GM21737 (cell line): ENCODE results near the gene IER5.
"Not testable (repeated sequence)": the region's sequence is repeated elsewhere in the genome, so short reads cannot be mapped to it uniquely, and the experiment has no call there.

Experiments
- ATAC-seq: cut with Tn5 transposase; IDR thresholded peaks from one replicate; pipeline ENCODE4 v1.9.1; 2021; ENCODE audit warnings: mild to moderate bottlenecking, moderate library complexity; ENCODE audit not compliant: unreplicated experiment

IER5 gene

DNA sequence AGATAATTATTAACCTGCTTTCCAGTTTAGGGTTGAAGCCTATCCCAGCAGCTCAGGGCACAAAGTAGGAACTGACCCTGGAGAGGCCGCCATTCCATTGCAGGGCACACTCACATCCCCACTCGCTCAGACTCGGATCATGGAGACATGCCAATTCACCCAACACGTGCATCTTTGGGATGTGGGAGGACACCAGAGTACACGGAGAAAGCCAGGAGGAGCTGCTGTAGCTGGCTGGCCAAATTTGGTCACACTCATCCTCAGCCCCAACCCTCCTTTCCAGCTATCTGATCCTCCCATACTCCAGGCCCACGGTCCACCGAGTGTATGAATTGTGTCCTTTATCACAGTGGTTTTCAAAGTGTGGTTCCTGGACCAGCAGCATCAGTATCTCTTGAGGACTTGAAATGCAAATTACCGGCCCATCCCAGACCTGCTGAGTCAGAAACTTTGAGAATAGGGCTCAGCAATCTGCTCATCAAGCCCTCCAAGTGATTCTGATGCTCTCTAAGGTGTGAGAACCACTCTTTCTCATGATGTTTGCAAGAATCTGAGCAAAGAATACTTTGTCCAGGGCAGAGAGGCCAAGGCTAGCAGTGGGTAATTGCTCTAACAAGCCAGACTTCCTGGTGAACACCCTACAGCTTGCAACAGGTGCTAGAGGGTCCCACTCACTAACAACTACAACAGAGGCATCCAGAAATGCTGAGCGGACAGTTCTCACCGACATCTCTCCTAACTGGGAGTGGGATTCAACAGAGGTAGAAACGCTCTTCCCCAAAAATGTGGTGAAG is 26.3 kb downstream of the IER5 start:
- ATAC-seq: no peak

DNA sequence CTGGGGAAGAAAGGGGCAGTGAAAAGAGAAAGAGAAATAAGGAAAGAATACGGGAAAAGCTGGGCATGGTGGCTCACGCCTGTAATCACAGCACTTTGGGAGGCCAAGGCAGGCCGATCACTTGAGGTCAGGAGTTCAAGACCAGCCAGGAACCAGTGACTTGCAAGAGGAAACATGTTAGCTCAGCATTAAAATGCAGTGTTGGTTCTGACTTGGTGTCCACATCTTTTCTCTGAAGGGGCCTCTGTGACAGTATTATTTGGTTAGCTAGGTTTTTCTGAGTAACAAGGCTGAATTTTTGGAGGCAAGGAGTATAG is 26.8 kb downstream of the IER5 start:
- ATAC-seq: no peak

DNA sequence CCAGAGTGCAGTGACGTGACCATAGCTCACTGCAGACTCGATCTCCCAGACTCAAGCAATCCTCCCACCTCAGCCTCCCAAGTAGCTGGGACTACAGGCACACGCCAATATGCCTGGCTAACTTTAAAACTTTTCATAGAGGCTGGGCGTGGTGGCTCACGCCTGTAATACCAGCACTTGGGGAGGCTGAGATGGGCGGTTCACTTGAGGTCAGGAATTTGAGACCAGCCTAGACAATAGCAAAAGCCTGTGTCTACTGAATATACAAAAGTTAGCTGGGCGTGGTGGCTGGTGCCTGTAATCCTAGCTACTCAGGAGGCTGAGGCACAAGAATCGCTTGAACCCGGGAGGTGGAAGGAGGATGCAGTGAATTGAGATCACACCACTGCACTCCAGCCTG is 27.5 kb downstream of the IER5 start:
- ATAC-seq: not testable (repeated sequence)

DNA sequence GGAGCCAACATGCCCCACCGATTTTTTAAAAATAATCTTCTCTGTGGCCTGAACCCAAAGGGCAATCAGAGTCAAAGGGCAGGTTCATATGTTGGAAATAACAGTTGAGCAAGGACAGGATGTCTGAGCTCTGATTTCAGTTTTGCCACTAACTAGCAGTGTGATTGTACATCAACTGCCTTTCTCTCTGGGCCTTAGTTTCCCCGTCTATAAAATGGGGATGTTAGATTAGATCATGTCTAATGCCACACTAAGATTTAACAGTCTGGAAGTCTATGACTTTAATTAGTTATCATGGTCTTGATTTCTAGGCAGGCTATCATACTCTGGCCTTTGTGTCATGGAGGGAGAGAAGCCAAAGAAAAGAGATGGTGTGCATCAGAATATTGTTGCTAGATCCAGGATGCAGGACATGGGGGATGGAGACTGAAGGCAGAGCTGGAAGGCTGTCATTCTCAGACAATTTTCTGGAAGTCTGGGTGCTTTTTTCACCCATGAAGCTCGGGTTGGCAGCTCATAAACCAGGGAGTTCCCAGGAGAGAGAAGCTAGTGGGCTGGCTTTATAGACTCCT is 28.4 kb downstream of the IER5 start:
- no peak for ATAC-seq

DNA sequence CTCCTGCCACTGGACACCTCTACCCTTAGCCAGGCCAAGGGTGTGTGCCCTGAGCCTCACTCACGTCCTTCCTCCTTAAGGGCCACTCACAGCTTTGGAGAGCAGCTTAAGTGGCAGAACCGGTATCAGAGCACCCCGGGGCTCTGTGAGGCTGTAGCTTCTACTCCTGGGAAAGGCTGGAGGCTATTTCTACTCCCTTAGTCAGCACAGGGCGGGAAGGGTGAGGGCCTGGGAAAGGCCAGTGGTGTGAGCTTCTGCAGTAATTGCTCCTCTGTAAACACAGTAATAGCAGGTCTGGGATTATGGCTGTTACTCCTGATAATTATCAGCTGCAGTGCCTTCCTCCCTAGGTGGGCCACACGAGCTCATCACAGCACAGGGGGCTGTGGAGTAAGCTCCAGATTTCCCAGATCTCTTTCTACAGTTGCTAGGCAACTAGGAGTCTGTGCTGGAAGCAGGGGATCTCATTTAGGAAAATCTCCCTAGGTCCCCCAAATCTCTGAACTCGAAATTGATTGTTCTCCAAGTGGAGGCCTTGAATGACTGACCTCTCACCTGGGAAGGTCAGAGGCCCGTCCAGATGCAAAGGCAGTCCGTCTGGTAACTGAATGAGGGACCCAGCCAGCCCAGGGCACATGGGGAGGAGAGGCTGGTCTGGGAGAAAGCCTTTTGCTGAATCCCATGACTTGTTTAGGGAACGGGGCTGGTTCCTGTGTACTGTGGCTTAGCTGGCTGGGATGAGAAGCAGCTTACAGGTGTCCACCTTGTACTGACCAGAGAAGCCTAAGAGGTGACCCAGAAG is 29.3 kb downstream of the IER5 start:
- no peak for ATAC-seq

DNA sequence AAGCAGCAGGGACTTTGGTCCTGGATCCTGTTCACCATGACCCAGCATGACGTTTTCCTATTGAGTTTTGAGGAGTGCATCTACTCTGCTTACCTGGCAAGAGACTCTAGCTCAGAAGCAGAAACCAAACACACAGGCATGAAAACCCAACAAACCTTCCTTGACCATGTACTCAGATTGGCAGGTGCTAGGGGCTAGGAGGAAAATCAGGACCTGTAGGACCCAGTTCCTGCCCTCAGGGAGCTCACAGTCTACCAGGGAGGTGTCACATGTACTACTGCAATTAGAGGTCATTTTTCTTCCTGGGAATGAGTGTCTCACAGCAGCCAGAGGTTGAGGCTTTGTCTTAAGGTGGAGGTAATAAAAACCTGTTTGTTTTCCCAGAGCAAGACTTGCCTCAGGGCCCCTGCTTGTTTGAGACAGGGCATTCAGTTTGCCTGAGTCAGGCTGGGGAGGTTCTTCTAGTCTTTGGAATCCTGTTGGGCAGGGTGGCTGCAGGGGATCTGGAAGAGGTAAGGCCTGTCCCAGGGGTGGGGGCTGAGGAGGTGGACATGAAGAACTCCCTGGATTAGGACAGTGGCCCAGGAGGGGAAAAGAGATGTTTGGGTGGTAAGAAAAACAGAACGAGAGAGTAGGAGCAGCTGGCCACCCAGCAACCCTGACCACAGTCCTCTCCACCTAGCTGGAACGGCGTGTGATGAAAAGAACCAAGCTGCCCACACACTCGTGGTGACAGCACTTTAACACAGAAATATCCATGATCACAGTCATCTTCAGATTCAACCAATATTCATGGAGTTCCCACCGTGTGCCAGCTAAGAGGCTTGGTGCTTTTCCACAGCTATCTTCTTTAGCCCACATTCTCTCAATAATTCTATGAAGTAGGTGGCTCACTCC is 30.8 kb downstream of the IER5 start:
- no peak for ATAC-seq

DNA sequence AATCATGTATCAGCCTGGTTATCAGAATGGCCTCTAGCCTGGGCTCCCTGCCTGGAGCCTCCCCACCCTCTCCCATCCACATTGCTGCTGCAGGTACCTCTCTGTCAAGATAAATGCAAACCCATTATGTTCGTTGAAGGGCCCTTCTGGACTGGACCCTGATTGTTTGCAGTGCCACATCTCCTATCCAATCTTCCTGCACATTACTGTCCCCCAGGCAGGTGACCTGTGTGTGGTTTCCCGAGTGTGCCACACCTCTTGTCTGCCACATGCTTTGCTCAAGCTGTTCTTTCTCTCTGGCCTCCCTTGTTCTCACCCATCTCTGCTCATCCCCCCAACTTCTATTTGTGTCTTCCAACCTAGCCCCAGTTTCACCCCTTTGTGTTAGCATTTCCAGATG is 32.4 kb downstream of the IER5 start:
- no peak for ATAC-seq

DNA sequence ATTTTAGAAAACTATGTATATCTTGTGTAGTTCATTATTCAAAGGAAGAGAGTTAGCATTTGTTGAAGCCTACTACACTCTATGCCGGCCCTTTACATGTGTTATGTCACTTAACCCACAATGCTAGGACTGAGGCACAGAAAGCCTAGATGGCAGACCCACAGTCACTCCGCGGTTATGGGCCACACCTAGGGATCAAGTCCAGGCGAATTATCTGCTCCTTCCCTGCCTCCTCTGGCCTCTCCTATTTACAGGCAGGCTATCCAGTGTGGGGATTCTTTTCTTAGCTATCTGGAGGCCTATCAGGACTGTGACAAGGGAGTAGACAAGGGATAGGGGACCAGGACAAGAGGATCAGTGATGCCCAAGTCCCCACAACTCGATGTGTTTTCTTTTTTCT is 33.0 kb downstream of the IER5 start:
- no peak for ATAC-seq

DNA sequence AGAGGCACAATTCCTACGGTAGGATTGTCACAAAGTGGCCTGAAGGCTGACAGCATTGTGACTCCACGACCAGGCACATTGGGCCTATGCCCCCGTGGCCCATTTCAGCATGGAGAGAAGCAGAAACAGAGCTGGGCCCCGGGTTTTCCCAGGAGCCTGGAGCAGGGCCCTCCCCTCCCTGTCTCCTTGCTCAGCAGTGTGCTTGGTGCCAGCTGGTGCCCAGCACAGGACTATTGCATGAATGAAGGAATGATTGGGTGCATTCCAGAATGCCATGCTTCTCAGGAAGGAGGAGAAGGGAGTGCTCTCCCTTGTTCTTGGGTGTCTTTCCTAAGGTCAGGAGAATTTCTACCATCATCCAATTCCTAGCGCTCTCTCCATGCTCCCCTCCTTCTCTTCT is 33.7 kb downstream of the IER5 start:
- ATAC-seq: no peak

DNA sequence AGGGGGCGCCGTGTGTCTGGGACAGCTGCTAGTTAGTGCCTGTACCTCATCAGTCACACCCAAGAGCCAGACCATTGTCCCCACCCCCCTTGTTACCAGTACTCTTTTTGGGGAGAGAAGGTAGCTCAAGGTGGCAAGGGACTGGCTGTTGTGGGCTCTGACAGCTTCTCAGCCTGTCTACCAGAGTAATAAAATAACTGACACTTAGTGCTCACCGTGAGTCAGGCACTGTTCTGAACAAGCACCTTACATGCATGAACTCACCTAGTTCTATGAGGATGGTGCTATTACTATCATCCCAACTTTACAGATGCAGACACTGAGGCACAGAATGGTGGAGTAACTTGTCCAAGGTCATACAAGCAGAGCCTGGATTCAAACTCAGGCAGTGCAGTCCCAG is 34.7 kb downstream of the IER5 start:
- ATAC-seq: no peak

DNA sequence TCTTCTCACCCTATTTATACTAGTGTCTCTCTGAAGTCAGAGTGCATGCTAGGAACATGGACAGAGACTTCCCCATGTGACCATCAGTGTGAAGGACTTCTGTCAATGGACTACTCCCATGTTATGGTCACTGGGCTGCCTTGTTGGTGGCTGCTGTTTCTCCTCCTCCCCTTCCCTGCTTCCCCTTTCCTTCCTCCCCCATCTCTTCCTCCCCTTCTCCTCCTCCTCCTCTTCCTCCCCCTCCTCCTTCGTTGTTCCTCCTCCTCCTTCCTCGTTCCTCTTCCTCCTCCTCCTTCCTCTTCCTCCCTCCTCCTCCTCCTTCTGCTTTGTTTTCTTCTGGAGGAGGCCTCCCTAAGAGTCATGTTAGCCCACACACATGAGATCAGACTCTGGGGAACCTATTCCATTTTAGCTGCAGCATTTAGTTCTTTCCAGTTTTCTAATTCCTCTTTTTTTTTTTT is 35.8 kb downstream of the IER5 start:
- ATAC-seq: no peak

DNA sequence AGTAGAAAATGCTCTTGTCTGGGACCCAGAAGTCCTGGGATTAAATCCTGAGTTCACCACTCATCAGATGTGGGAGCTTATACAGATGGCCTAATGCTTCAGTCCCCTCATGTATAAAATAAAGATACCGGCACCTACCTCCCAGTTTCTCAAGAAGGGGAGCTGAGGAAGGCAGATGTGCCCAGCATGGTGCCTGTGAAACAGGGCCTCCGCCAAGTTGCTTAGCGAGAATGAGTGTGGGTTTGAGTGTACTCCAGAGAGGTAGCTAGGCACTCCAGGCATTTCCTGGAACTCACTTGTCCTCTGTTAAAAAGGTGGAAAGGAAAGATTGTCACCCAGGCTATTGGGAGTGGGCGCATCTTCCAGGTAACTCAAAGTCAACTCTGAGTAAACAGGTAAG is 37.8 kb downstream of the IER5 start:
- no peak for ATAC-seq

DNA sequence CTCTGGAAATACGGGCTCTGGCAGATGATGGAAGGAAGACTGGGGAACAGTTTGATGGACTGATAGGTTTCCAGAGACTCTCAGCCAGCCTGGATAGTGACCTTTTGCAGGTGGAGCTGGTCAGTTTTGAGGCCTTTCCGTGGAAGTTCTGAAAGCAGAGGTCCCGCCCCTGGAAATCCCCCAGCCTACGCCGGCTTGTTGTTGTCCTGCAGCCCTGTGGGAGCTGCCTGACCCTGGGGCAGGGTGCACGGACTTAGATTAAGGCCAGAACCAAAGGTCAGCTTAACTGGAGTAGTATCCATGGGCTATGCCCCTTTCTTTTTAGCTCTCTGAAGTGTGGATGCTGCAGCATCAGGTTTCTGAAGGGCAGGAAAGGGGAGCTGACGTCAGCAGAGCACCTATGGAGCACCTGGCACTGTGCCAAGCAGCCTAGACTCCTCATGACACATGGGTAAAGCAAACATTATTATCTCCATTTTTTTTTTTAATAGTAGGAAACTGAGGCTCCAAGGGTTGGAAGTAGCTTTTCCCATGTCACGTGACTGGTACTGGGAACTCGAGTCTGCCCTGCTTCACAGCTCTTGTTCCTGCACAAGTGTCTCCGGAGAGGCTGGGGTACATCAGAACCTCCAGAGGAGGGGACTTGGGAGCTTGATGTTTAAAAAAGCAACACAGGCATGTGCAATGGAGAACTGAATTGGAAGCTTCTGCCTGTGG is 38.5 kb downstream of the IER5 start:
- no peak for ATAC-seq

DNA sequence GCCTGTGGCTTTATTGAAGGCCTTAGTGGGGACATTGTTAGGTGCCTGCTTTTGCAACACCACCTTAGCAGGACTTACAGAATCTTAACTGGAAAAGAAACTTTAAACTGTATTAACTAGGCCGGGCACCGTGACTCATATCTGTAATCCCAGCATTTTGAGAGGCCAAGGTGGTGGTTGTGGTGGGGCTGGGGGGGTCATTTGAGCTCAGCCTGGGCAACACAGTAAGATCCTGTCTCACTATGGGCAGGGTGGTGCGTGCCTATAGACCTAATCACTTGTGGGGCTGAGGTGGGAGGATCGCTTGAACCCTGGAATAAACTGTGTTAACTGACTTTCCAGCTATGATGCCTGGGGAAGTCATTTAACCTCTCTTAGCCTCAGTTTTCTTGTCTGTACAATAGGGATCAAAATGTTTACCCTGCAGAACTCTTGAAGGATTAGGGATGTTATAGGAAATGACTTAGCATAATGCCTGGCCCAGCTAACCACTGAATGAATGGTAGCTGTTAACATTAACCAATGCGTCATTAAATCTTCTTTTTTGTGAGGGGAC is 39.5 kb downstream of the IER5 start:
- ATAC-seq: no peak

DNA sequence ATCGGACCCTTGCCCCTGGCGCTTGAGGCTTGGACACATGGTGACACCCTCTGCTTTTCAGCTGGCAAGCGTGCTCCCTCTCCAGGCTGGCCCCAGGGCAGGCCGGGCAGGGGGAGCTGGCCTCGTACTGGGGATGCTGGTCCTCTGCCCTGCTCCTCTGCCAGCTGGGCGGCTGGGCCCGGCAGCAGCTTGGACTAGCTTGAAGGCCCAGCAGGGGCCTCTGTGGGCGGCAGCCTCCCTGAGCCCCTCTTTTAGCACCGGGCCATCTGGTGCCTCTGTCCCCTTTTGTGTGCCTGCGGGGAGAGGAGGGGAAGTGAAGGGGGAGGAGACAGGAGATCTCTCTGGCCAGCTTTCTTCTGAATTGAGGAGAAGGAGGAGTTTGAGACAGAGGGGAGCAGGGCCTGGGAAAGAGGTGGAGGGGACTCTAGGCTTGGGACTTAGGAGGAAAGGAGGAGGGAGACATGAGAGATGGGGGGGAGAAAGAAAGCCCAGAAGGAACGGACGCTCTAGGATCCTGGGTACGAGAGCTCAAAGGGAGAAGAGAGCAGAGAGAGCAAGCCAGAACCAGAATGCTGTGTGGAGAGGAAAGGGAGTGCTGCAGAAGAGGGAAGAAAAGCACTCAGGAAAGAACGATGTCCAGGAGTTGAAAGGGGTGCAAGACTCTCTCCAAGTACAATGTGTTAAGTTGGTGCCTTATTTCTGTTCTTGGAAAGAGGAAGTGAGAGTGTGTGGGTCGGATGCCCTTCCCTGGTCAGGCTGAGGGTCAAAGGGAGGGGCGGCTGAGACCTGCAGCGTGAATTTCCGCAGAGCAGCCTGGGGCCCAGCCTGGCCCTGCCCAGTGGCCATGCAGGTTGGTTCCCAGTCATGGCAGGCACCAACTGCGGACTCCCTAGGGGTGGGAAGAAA is 40.3 kb downstream of the IER5 start:
- ATAC-seq: peak; percentile 51

DNA sequence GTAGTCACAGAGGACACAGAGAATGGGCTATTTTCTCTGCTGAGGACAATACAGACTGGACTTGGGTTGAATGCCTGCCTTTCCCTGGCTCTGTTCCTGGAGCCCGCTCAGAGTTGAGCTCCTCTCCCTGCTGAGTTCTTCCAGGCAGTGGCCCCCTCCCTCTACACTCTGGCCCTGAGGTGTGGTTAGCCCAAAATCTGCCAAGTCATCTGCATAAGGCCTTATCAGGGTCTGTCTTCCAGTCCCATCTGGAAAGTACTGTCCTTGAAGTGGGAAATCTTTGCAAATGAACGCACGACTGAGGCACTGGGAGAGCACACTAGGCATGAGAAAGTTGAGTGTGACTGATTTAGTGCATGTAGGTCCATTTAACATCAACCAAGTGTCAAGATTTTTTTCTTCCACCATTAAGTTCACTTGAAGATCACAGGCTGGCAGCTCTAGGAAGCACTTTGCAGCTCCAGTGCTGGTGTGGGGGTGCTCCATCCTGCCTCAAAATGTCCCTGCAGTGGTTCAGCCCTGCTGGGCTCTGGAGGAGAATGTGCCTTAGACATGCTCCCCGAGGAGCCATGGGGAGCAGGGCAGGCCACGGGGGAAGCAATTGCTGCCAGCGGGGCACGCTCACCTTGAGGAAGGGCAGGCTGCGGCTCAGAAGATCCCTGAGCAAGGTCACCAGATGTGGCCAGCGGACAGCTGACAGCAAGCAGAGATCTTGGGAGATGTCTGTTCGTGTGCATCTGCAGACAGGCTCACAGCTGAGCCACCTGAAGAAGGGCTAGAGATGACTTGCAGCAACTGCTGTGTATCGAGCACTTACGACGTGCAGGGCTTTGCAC is 41.5 kb downstream of the IER5 start:
- no peak for ATAC-seq

DNA sequence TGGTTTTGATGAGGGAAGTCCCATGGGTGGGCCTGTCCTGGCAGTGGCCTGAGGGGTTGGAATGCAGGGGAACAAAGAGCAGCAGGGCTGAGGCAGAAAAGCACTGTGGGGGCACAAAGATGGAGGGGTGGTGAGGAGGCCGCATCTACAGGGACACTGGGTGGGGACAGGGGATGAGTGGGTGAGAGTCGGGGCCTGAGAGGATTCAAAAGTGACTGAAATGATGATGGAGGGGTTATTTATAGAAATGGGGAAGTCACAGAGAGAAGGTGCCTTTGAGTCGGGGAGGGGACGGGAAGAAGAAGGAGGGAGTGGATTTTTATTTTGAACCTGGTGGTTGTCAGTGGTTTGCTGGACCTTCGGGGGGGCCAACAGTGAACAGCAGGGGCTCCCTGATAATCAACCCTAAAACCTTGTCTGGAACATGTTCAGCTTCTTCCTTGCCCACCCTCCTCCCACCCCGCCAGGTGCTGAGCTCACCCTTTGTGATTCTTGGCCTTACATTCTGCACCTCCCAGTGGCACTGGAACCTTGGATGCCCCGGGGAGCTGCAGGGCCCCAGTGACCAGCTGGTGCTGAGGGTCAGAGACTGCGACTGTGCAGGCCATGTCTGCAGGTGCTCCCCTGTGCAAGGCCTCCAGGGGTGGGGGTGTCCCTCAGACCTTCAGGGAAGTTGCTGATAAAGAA is 42.9 kb downstream of the IER5 start:
- ATAC-seq: no peak
